Adrenal gland (tissue), 5 donors: ENCODE measurements around the gene MGMT.

Experiments used
- POLR2A ChIP-seq, 2 donors: fragments of 450-650 bp; IDR thresholded peaks; one replicate each; pipeline ENCODE4 v1.6.1; 2017; ENCODE audit warnings: antibody characterized with exemption in 2 of 2, mild to moderate bottlenecking in 2 of 2, moderate library complexity in 1 of 2
- TF ChIP-seq, protein P1 (sequence below), 6 experiments: fragments of 450-650 bp in 4 of 6; fragments of 200-600 bp in 2 of 6; sonication (generic) in 1 of 6; IDR thresholded peaks; 1 replicate in 5 of 6; 2 replicates in 1 of 6; pipeline versions ENCODE4 v1.5.1 to v1.8.0; 2016 to 2021; ENCODE audit warnings: antibody characterized with exemption in 6 of 6, mild to moderate bottlenecking in 2 of 6, moderate library complexity in 1 of 6
- donor health status: DM: no; HTN: no; CAD: no.

DNA sequence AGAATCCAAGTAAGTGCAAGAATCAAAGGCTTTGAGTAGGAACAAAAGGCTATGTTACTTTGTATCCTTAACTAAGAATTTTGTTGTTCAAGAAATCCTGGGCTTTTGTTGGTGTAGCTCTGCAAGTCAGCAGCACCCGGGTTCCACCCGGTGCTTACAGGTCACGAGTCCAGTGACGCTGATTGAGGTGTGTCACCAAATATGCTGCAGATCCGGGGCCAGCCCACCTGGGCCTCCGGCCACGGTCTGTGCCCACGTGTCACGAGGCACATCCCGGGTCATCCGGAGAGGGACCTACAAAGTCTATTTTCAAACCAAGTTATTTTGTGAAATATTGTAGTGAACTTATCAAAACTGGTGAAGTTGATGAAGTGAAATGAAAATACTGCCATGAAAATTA, 103.1 kb downstream of the MGMT start:
- no peak for TF ChIP-seq POLR2A (IDR thresholded peaks at IDR 0.05)
- TF ChIP-seq, protein P1, sequence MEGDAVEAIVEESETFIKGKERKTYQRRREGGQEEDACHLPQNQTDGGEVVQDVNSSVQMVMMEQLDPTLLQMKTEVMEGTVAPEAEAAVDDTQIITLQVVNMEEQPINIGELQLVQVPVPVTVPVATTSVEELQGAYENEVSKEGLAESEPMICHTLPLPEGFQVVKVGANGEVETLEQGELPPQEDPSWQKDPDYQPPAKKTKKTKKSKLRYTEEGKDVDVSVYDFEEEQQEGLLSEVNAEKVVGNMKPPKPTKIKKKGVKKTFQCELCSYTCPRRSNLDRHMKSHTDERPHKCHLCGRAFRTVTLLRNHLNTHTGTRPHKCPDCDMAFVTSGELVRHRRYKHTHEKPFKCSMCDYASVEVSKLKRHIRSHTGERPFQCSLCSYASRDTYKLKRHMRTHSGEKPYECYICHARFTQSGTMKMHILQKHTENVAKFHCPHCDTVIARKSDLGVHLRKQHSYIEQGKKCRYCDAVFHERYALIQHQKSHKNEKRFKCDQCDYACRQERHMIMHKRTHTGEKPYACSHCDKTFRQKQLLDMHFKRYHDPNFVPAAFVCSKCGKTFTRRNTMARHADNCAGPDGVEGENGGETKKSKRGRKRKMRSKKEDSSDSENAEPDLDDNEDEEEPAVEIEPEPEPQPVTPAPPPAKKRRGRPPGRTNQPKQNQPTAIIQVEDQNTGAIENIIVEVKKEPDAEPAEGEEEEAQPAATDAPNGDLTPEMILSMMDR (IDR thresholded peaks at IDR 0.05), result no peak
